ENCODE measurements around the gene PALLD. TPM values are rescaled to one million over a fixed set of nuclear protein-coding genes. Genes with fewer than 3 reads are reported as not detected.

Gene PALLD
- total and polyA plus RNA-seq, 2 of the 8 experiments (the other 6 are each of a cell fraction or from before 2014, with no cell fraction given), result 10.5 to 25.0 TPM

GRCh38 chr4:168509786-168510185 is 12.9 kb downstream of the PALLD start (continued):
- TF ChIP-seq FOSL1 (IDR thresholded peaks at IDR 0.05; ENCODE audit: insufficient read depth, low read depth, low read length), result no peak
- no peak for TF ChIP-seq CTCF (IDR thresholded peaks at IDR 0.05; ENCODE audit: control extremely low read depth in 1 of 3, insufficient read depth in 1 of 3, low read depth in 1 of 3, low read length in 3 of 3)
- no peak for TF ChIP-seq POLR2A (IDR thresholded peaks at IDR 0.05; ENCODE audit: control extremely low read depth in 1 of 2, low read depth in 2 of 2, low read length in 2 of 2)
- TF ChIP-seq CHD1 (IDR thresholded peaks at IDR 0.05; ENCODE audit: low read depth, low read length), result no peak
- no peak for TF ChIP-seq EGR1 (IDR thresholded peaks at IDR 0.05; ENCODE audit: borderline replicate concordance, low read depth, low read length)
- no peak for TF ChIP-seq HDAC2 (IDR thresholded peaks at IDR 0.05; ENCODE audit: borderline replicate concordance in 1 of 2, low read depth in 2 of 2, low read length in 2 of 2)
- no peak for TF ChIP-seq JUN (IDR thresholded peaks at IDR 0.05; ENCODE audit: low read depth, low read length)

All from H1 (cell line).